Measurements from ENCODE around the gene AUH.
A peak's percentile ranks its signal among the peaks of the same experiment; 100 is the strongest.
"Not testable (repeated sequence)": the region's sequence is repeated elsewhere in the genome, so short reads cannot be mapped to it uniquely, and the experiment has no call there.

AUH gene

GRCh38 chr9:91361291-91362050 lies at the start of gene AUH:
Gene AUH (minus strand): TSS chr9:91361918. CDS start chr9:91361889, 29 bp downstream.
- DNase-seq (ENCODE audit: low spot score), result peak; percentile 99

- no peak for DNase-seq (ENCODE audit: low spot score)
These were observed 49.5 kb upstream of the AUH start for GRCh38 chr9:91411096-91411771.

GRCh38 chr9:91410161-91410560 lies 48.4 kb upstream of the AUH start:
- no peak for DNase-seq (ENCODE audit: low spot score)

GRCh38 chr9:91408475-91408874 lies 46.8 kb upstream of the AUH start:
- DNase-seq (ENCODE audit: low spot score), result peak; percentile 30

GRCh38 chr9:91407580-91408318 lies 46.0 kb upstream of the AUH start:
- no peak for DNase-seq (ENCODE audit: low spot score)

GRCh38 chr9:91405343-91406077 lies 43.8 kb upstream of the AUH start:
- DNase-seq (ENCODE audit: low spot score), result no peak

- no peak for DNase-seq (ENCODE audit: low spot score)
These were observed 42.2 kb upstream of the AUH start for GRCh38 chr9:91403665-91404543.

GRCh38 chr9:91398926-91399325 lies 37.2 kb upstream of the AUH start:
- DNase-seq (ENCODE audit: low spot score), result no peak

- peak; percentile 68 for DNase-seq (ENCODE audit: low spot score)
These were observed 34.1 kb upstream of the AUH start for GRCh38 chr9:91395553-91396471.

GRCh38 chr9:91395106-91395552 lies 33.4 kb upstream of the AUH start:
- peak; percentile 36 for DNase-seq (ENCODE audit: low spot score)

GRCh38 chr9:91393826-91394225 lies 32.1 kb upstream of the AUH start:
- DNase-seq (ENCODE audit: low spot score), result no peak

GRCh38 chr9:91392435-91392834 lies 30.7 kb upstream of the AUH start:
- DNase-seq (ENCODE audit: low spot score), result no peak

- no peak for DNase-seq (ENCODE audit: low spot score)
These were observed 30.1 kb upstream of the AUH start for GRCh38 chr9:91391818-91392217.

GRCh38 chr9:91391412-91391811 lies 29.7 kb upstream of the AUH start:
- peak; percentile 12 for DNase-seq (ENCODE audit: low spot score)

GRCh38 chr9:91389686-91390085 lies 28.0 kb upstream of the AUH start:
- DNase-seq (ENCODE audit: low spot score), result not testable (repeated sequence)

- DNase-seq (ENCODE audit: low spot score), result no peak
These were observed 25.0 kb upstream of the AUH start for GRCh38 chr9:91386765-91387164.

- no peak for DNase-seq (ENCODE audit: low spot score)
These were observed 23.2 kb upstream of the AUH start for GRCh38 chr9:91384954-91385353.

GRCh38 chr9:91383577-91383976 lies 21.9 kb upstream of the AUH start:
- DNase-seq (ENCODE audit: low spot score), result no peak

- DNase-seq (ENCODE audit: low spot score), result no peak
These were observed 20.6 kb upstream of the AUH start for GRCh38 chr9:91382298-91382697.

- DNase-seq (ENCODE audit: low spot score), result no peak
These were observed 17.7 kb upstream of the AUH start for GRCh38 chr9:91379426-91379825.
